Astrocyte of the cerebellum (primary cell): Measurements from ENCODE around the gene INTS11.

ENCODE experiments used
- DNase-seq: peaks from one replicate; pipeline ENCODE4 v3.0.0-alpha.2; 2011; ENCODE audit warnings: low read depth
- H3K4me3 ChIP-seq: 2 replicates; pipeline ENCODE4 v1.5.1; 2011; ENCODE audit warnings: mild to moderate bottlenecking, low read depth, low read length, moderate library complexity
- CTCF ChIP-seq: IDR thresholded peaks from 2 replicates; pipeline ENCODE4 v1.5.1; 2012; ENCODE audit warnings: low read length, low read depth, moderate library complexity, mild to moderate bottlenecking; ENCODE audit errors: missing control alignments
- in situ Hi-C: cut with HindIII; loops from 2 replicates; pipeline ENCODE4 v1.10.0; 2017; ENCODE audit warnings: low sequenced_read_pairs

INTS11 gene

GRCh38 chr1:1342584-1343115 lies 18.2 kb upstream of the INTS11 start:
- DNase-seq, result no peak
- no peak for TF ChIP-seq CTCF
- in situ Hi-C loops, result no loop called here
- H3K4me3 ChIP-seq, result no peak overlapping the region

- DNase-seq, result no peak
- no peak for TF ChIP-seq CTCF
- in situ Hi-C loops, result no loop called here
- H3K4me3 ChIP-seq, result no peak overlapping the region
Observed at GRCh38 chr1:1342061-1342562, 17.7 kb upstream of the INTS11 start.

- in situ Hi-C loops, result no loop called here
- no peak overlapping the region for H3K4me3 ChIP-seq
- TF ChIP-seq CTCF, result no peak
- DNase-seq, result no peak
Observed at GRCh38 chr1:1341549-1342021, 17.1 kb upstream of the INTS11 start.

GRCh38 chr1:1340791-1341548 lies 16.5 kb upstream of the INTS11 start:
- no peak overlapping the region for H3K4me3 ChIP-seq
- TF ChIP-seq CTCF, result no peak
- in situ Hi-C loops, result no loop called here
- DNase-seq, result no peak

- H3K4me3 ChIP-seq, result no peak overlapping the region
- no peak for DNase-seq
- TF ChIP-seq CTCF, result no peak
- in situ Hi-C loops, result no loop called here
Observed at GRCh38 chr1:1340185-1340584, 15.7 kb upstream of the INTS11 start.

GRCh38 chr1:1338278-1338677 lies 13.8 kb upstream of the INTS11 start:
- DNase-seq, result no peak
- no peak overlapping the region for H3K4me3 ChIP-seq
- in situ Hi-C loops, result no loop called here
- TF ChIP-seq CTCF, result no peak
